Sigmoid colon (tissue), 7 donors: ENCODE measurements around the gene DGKI. TPM values are rescaled to one million over a fixed set of nuclear protein-coding genes. Genes with fewer than 3 reads are reported as not detected.

Experiments
- DNase-seq: peaks from one replicate; pipeline ENCODE4 v3.0.0-alpha.2; 2019
- H3K27ac ChIP-seq, 4 donors: fragments of 200-600 bp; sonication (generic); one replicate each; pipeline ENCODE4 v1.5.1; 2016 to 2019; ENCODE audit warnings: mild to moderate bottlenecking in 1 of 4
- H3K27me3 ChIP-seq, 3 donors: fragments of 200-600 bp; sonication (generic); one replicate each; pipeline ENCODE4 v1.5.1; 2019; ENCODE audit warnings: mild to moderate bottlenecking in 1 of 3
- H3K36me3 ChIP-seq, 4 donors: fragments of 200-600 bp; sonication (generic); one replicate each; pipeline ENCODE4 v1.5.1; 2016 to 2019
- H3K4me1 ChIP-seq, 4 donors: fragments of 200-600 bp; sonication (generic); one replicate each; pipeline ENCODE4 v1.5.1; 2017 to 2019
- H3K4me3 ChIP-seq, 4 donors: fragments of 200-600 bp; sonication (generic); one replicate each; pipeline ENCODE4 v1.5.1; 2017 to 2019; ENCODE audit warnings: mild to moderate bottlenecking in 2 of 4, moderate library complexity in 1 of 4
- H3K9me3 ChIP-seq, 4 donors: fragments of 200-600 bp in 3 of 4; sonication (generic) in 3 of 4; one replicate each; pipeline versions ENCODE4 v1.5.1 to v1.6.1; 2013 to 2019
- CTCF ChIP-seq, 4 experiments: fragments of 450-650 bp in 3 of 4; fragments of 200-600 bp in 1 of 4; IDR thresholded peaks; one replicate each; pipeline ENCODE4 v1.5.1; 2016 to 2019; ENCODE audit warnings: antibody characterized with exemption in 4 of 4, mild to moderate bottlenecking in 3 of 4, moderate library complexity in 2 of 4
- EP300 ChIP-seq, 4 donors: sonication (generic); formaldehyde crosslinking; IDR thresholded peaks; one replicate each; pipeline ENCODE4 v1.6.1; 2017; ENCODE audit warnings: antibody characterized with exemption in 4 of 4
- POLR2A ChIP-seq, 2 donors: fragments of 450-650 bp; IDR thresholded peaks; one replicate each; pipeline ENCODE4 v1.6.1; 2016; ENCODE audit warnings: antibody characterized with exemption in 2 of 2, mild to moderate bottlenecking in 2 of 2, moderate library complexity in 2 of 2
- POLR2AphosphoS5 ChIP-seq, 4 donors: sonication (generic); formaldehyde crosslinking; IDR thresholded peaks; one replicate each; pipeline ENCODE4 v1.6.1; 2017; ENCODE audit warnings: antibody characterized with exemption in 4 of 4
- WGBS, 2 donors: extraction: QIAGEN DNeasy Blood & Tissue Kit; methylation state at CpG; one replicate each; pipeline ENCODE4 v1.1.7; 2013; 5-methylcytosine and 5-hydroxymethylcytosine counted together
- intact Hi-C: fragments of 100-400 bp; cut with DNase I; formaldehyde crosslinking; loops from one replicate; pipeline ENCODE4 v1.15.1; 2023
- polyA plus RNA-seq, 3 donors: library from polyadenylated mRNA; stranded (reverse); fragments of 200-250 nt; gene quantifications; one replicate each; pipeline ENCODE4 v1.2.3, GENCODE V29; 2013
- total RNA-seq, 4 donors: library from RNA; depleted of rRNA; stranded (reverse); fragments of >200 nt; gene quantifications; one replicate each; pipeline ENCODE4 v1.1.0, GENCODE V29; 2016
- donor health status: healthy with polysubstance abuse.
- donor health status: Bipolar disorder and iron deficiency.
- donor health status: healthy.

Gene DGKI
- total and polyA plus RNA-seq, 7 donors = 0.17 to 7.6 (median 1.0) TPM; not detected in 1

- peak; percentile 70 to 91 (median 84) for TF ChIP-seq POLR2AphosphoS5 (IDR thresholded peaks at IDR 0.05)
- TF ChIP-seq EP300 (IDR thresholded peaks at IDR 0.05) = peak in 1 of 4 donors; percentile 61
- no peak for TF ChIP-seq CTCF (IDR thresholded peaks at IDR 0.05)
- TF ChIP-seq POLR2A (IDR thresholded peaks at IDR 0.05) = no peak
- Histone ChIP-seq H3K4me1 (peaks cover 0 to 23% (median 7%) of the 10 kb centered on the region in 4 donors), H3K4me3 (no peak overlapping the region), H3K36me3 (no peaks in the 10 kb centered on the region), H3K27ac (peak overlapping the region in 2 of 4 donors; percentile 53 to 64), H3K27me3 (no peaks in the 10 kb centered on the region), H3K9me3 (no peaks in the 10 kb centered on the region)
- no peak for DNase-seq
- intact Hi-C loops = no loop called here
- WGBS, 2 donors = 71 to 81% methylated on average over 1 of the region's 1 CpG
Measured at GRCh38 chr7:137583172-137583571, 263.6 kb downstream of the DGKI start.

- H3K4me1 ChIP-seq = peaks cover 0 to 23% (median 7%) of the 10 kb centered on the region in 4 donors
- H3K27ac ChIP-seq = peak overlapping the region in 1 of 4 donors; percentile 50
- no peak for DNase-seq
- no peak overlapping the region for H3K4me3 ChIP-seq
- no peaks in the 10 kb centered on the region for H3K9me3 ChIP-seq
- 83 to 88% methylated on average over 2 of the region's 2 CpGs for WGBS, 2 donors
- intact Hi-C loops = no loop called here
- no peaks in the 10 kb centered on the region for H3K27me3 ChIP-seq
- H3K36me3 ChIP-seq = no peaks in the 10 kb centered on the region
- TF ChIP-seq EP300 (IDR thresholded peaks at IDR 0.05) = no peak
- no peak for TF ChIP-seq POLR2AphosphoS5 (IDR thresholded peaks at IDR 0.05)
- no peak for TF ChIP-seq CTCF (IDR thresholded peaks at IDR 0.05)
- no peak for TF ChIP-seq POLR2A (IDR thresholded peaks at IDR 0.05)
Measured at GRCh38 chr7:137579913-137580640, 266.7 kb downstream of the DGKI start.

- WGBS, 2 donors = 52 to 79% methylated on average over 4 of the region's 4 CpGs
- intact Hi-C loops = no loop called here
- no peak for DNase-seq
- Histone ChIP-seq H3K4me3 (no peak overlapping the region), H3K27me3 (no peaks in the 10 kb centered on the region), H3K27ac (no peak overlapping the region), H3K4me1 (peaks cover 0 to 18% (median 5%) of the 10 kb centered on the region in 4 donors), H3K36me3 (no peaks in the 10 kb centered on the region), H3K9me3 (no peaks in the 10 kb centered on the region)
- TF ChIP-seq CTCF (IDR thresholded peaks at IDR 0.05) (no peak), POLR2A (IDR thresholded peaks at IDR 0.05) (no peak), EP300 (IDR thresholded peaks at IDR 0.05) (no peak), POLR2AphosphoS5 (IDR thresholded peaks at IDR 0.05) (no peak)
Measured at GRCh38 chr7:137578541-137578940, 268.2 kb downstream of the DGKI start.

GRCh38 chr7:137577184-137577583 is 269.6 kb downstream of the DGKI start:
- Histone ChIP-seq H3K36me3 (no peaks in the 10 kb centered on the region), H3K4me1 (peaks cover 0 to 10% (median 0%) of the 10 kb centered on the region in 4 donors), H3K4me3 (no peak overlapping the region), H3K9me3 (no peaks in the 10 kb centered on the region), H3K27ac (no peak overlapping the region), H3K27me3 (no peaks in the 10 kb centered on the region)
- intact Hi-C loops = no loop called here
- no peak for DNase-seq
- TF ChIP-seq POLR2AphosphoS5 (IDR thresholded peaks at IDR 0.05) = no peak
- no peak for TF ChIP-seq POLR2A (IDR thresholded peaks at IDR 0.05)
- no peak for TF ChIP-seq EP300 (IDR thresholded peaks at IDR 0.05)
- TF ChIP-seq CTCF (IDR thresholded peaks at IDR 0.05) = no peak
- 77 to 84% methylated on average over 1 of the region's 1 CpG for WGBS, 2 donors
